MCF 10A (cell line): ENCODE measurements around the gene NOL4L. TPM values are rescaled to one million over a fixed set of nuclear protein-coding genes. Genes with fewer than 3 reads are reported as not detected.

Source experiments
- BruUV-seq: library from RNA; stranded (reverse); fragments of 400-500 nt; replicated peaks from 2 replicates; lab custom pipeline; 2021; lab: Mats Ljungman, UMichigan
- CTCF ChIA-PET: fragments of 300-600 bp; sonication (Branson Sonifier 250); formaldehyde crosslinking; extraction: SDS; loops from one replicate; lab custom pipeline; 2021; ENCODE audit warnings: antibody characterized with exemption, inconsistent platforms; lab: Yijun Ruan, JAX
- POLR2A ChIA-PET: fragments of 300-600, 350-650 bp; sonication (Branson Sonifier 250); formaldehyde crosslinking; extraction: SDS; loops from one replicate; lab custom pipeline; 2020; ENCODE audit warnings: antibody characterized with exemption, inconsistent platforms; lab: Yijun Ruan, JAX
- DNase-seq: peaks from one replicate; pipeline ENCODE4 v3.0.0-alpha.2; 2018; ENCODE audit not compliant: unreplicated experiment
- H3K27ac Mint-ChIP-seq: one replicate; pipeline ENCODE4 v1.8.0; 2022; ENCODE audit warnings: mild to moderate bottlenecking, low read depth, mixed read lengths; ENCODE audit not compliant: unreplicated experiment
- H3K27me3 Mint-ChIP-seq: one replicate; pipeline ENCODE4 v1.8.0; 2022; ENCODE audit warnings: mixed read lengths; ENCODE audit not compliant: insufficient read depth, unreplicated experiment
- H3K36me3 Mint-ChIP-seq: one replicate; pipeline ENCODE4 v1.8.0; 2022; ENCODE audit warnings: mild to moderate bottlenecking, moderate library complexity, mixed read lengths; ENCODE audit not compliant: insufficient read depth, unreplicated experiment
- H3K4me1 Mint-ChIP-seq: one replicate; pipeline ENCODE4 v1.8.0; 2022; ENCODE audit warnings: mixed read lengths; ENCODE audit not compliant: insufficient read depth, unreplicated experiment
- H3K4me3 Mint-ChIP-seq: one replicate; pipeline ENCODE4 v1.8.0; 2022; ENCODE audit warnings: mild to moderate bottlenecking, moderate library complexity, mixed read lengths; ENCODE audit not compliant: unreplicated experiment
- H3K9me3 Mint-ChIP-seq: one replicate; pipeline ENCODE4 v1.8.0; 2022; ENCODE audit warnings: mixed read lengths; ENCODE audit not compliant: unreplicated experiment
- intact Hi-C: fragments of 100-400 bp; cut with micrococcal nuclease; formaldehyde crosslinking; loops from 2 replicates; pipeline ENCODE4 v1.14.1; 2022
- total RNA-seq: library from RNA; stranded (reverse); gene quantifications from 2 replicates; pipeline ENCODE4 v1.2.3, GENCODE V29; 2022
- TF ChIP-seq, protein P1 (sequence below): fragments of 200-600 bp; IDR thresholded peaks from one replicate; pipeline ENCODE4 v1.8.0; 2022; ENCODE audit warnings: antibody characterized with exemption, mild to moderate bottlenecking; ENCODE audit not compliant: unreplicated experiment

Gene NOL4L
- total RNA-seq, 1 experiment from 2014 or later: 3.3 TPM

DNA sequence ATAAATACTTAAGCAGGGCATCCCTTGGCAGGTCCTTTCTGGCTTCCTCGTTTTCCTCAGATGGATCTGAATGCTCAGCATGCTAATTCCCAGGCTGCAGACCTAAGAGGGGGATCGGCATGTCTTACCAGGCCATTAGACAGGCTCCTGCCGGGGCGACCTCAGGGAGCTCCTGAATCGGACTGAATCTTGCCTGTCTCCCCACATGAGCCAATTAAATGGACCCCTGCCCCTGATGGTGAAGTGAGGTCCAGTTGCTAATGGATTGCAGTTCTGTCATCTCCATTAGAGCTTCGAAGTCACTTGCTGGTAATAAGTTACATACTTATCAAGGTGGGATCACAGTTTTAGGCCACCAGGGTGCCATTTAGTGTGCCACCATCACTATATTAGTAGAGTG, 51.4 kb downstream of the NOL4L start:
- no peak for DNase-seq
- ChIA-PET POLR2A (interaction anchor here (1.7 kb wide), 1 partner anchor 118 kb away, joined by 5 read pairs; no protein-coding TSS in a partner anchor), CTCF (interaction anchor here (0.9 to 1.8 kb wide), 3 partner anchors 11 to 119 kb away, joined by 4 to 10 read pairs (median 5); no protein-coding TSS in a partner anchor)
- BruUV-seq: no TSS peak
- Mint-ChIP-seq H3K27me3 (no peaks in the 10 kb centered on the region), H3K4me3 (no peak overlapping the region), H3K4me1 (peaks cover 5% of the 10 kb centered on the region), H3K27ac (no peak overlapping the region), H3K9me3 (no peaks in the 10 kb centered on the region), H3K36me3 (no peaks in the 10 kb centered on the region)
- TF ChIP-seq, protein P1, sequence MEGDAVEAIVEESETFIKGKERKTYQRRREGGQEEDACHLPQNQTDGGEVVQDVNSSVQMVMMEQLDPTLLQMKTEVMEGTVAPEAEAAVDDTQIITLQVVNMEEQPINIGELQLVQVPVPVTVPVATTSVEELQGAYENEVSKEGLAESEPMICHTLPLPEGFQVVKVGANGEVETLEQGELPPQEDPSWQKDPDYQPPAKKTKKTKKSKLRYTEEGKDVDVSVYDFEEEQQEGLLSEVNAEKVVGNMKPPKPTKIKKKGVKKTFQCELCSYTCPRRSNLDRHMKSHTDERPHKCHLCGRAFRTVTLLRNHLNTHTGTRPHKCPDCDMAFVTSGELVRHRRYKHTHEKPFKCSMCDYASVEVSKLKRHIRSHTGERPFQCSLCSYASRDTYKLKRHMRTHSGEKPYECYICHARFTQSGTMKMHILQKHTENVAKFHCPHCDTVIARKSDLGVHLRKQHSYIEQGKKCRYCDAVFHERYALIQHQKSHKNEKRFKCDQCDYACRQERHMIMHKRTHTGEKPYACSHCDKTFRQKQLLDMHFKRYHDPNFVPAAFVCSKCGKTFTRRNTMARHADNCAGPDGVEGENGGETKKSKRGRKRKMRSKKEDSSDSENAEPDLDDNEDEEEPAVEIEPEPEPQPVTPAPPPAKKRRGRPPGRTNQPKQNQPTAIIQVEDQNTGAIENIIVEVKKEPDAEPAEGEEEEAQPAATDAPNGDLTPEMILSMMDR: no peak
- intact Hi-C loops: no loop called here

DNA sequence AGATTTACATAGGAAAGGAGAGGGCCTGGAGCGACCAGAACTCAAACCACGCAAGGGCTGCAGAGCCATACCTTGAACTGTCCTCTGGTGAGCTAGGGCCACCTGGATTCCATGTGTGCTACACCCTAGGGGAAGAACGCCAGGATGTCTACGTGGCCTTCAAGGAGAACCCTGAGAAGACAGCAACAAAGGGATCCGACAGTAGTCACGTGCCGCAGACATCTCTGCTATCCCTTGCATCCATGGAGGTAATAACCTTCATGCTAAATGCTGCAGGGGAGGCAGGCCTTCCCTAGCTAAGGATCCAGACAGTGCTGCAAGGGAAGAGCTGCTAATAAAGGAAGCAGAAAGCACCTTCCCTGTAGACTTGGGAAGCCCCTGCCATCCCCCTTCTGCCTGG, 52.9 kb downstream of the NOL4L start:
- ChIA-PET CTCF (interaction anchor here (0.6 to 2.0 kb wide), 4 partner anchors 9 to 120 kb away, joined by 4 to 12 read pairs (median 8); no protein-coding TSS in a partner anchor), POLR2A (interaction anchor here (1.0 kb wide), 1 partner anchor 23 kb away, joined by 4 read pairs; no protein-coding TSS in a partner anchor)
- no peak for DNase-seq
- no TSS peak for BruUV-seq
- H3K9me3 Mint-ChIP-seq: no peaks in the 10 kb centered on the region
- TF ChIP-seq, protein P1: no peak
- H3K27ac Mint-ChIP-seq: no peak overlapping the region
- H3K36me3 Mint-ChIP-seq: no peaks in the 10 kb centered on the region
- H3K27me3 Mint-ChIP-seq: no peaks in the 10 kb centered on the region
- no peak overlapping the region for H3K4me3 Mint-ChIP-seq
- intact Hi-C loops: no loop called here
- peaks cover 5% of the 10 kb centered on the region for H3K4me1 Mint-ChIP-seq

DNA sequence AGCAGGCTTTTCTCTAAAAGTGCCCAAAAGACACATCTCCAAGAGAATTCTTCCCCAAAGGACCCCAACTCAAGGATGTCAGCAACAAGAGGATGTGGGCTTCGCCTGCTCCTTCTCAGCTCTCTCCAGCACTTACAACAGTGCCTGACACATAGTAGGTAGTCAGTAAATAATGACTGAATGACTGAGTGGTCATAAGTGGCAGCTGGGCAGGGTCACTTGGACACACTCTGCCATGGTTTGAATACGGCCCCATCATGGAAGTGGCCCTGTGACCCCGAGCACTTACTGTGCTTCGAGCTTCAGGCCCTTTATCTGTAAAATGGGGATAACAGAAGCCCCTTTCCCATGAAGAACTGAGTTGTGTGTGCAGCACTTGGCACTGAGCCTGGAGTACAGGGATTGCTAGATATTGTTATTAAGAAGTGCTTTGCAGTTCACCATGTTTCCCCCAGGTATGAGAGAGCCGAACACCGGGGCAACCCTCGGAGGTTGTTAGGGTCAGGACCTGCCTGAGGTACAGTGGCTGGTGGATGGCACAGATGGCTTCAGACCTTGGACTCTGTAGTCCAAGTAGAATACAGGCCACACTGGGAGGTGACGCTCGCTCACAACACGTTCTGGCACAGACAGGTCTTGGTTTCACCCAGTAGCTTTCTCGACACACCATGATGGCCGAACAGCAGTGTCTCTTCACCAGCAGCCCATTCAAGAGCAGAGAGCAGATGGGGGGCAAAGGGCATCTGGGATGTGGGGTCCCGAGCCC, 56.0 kb downstream of the NOL4L start:
- no peaks in the 10 kb centered on the region for H3K36me3 Mint-ChIP-seq
- ChIA-PET POLR2A (interaction anchor here (0.6 to 1.3 kb wide), 2 partner anchors 123 to 1673 kb away, joined by 3 to 4 read pairs; no protein-coding TSS in a partner anchor), CTCF (interaction anchor here (0.5 to 1.1 kb wide), 5 partner anchors 11 to 249 kb away, joined by 3 to 5 read pairs (median 3); no protein-coding TSS in a partner anchor)
- H3K27ac Mint-ChIP-seq: no peak overlapping the region
- no peaks in the 10 kb centered on the region for H3K27me3 Mint-ChIP-seq
- H3K4me1 Mint-ChIP-seq: peaks cover 5% of the 10 kb centered on the region
- DNase-seq: no peak
- TF ChIP-seq, protein P1: no peak
- no peak overlapping the region for H3K4me3 Mint-ChIP-seq
- BruUV-seq: no TSS peak
- intact Hi-C loops: no loop called here
- H3K9me3 Mint-ChIP-seq: no peaks in the 10 kb centered on the region

DNA sequence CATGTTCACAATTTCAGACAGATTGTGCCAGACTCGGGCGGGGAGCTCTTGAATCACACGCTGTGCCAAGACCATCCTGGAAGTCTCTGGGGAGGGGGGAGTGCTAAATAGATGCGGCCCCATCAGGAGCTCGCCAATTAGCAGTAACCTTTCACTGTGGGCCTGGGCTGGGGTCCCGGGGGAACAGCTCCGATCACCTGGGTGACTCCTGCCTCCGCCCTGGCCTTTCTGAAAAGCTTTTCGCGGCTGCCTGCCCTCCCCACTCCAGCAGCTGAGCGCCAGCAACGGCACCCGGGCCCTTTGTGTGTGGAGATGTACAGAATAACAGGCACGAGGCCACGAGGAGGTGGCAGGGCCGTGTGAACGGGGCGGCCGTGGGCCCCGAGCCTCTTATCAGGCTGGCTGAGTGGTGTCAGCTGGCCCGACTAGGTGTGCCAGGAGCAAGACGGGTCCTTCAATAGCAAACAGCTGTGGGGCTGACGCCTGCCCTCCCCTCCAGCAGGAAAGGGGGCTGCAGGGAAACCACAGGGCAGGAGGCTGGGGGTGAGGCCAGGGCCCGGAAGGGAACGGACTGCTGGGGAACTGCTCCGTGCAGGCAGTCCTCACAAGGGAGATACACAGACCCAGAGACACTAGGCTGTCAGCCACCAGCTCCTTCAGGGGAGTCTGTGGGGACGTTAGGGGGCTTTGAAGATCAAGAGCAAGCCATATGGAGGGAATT, 56.8 kb downstream of the NOL4L start:
- ChIA-PET POLR2A (interaction anchor here (1.3 kb wide), 1 partner anchor 124 kb away, joined by 4 read pairs; no protein-coding TSS in a partner anchor), CTCF (interaction anchor here (0.5 to 1.0 kb wide), 5 partner anchors 10 to 124 kb away, joined by 3 to 4 read pairs (median 3); no protein-coding TSS in a partner anchor)
- TF ChIP-seq, protein P1: no peak
- Mint-ChIP-seq H3K36me3 (no peaks in the 10 kb centered on the region), H3K4me1 (peaks cover 5% of the 10 kb centered on the region), H3K9me3 (no peaks in the 10 kb centered on the region), H3K27me3 (no peaks in the 10 kb centered on the region), H3K27ac (no peak overlapping the region), H3K4me3 (no peak overlapping the region)
- no TSS peak for BruUV-seq
- intact Hi-C loops: no loop called here
- no peak for DNase-seq
